ENCODE data around the gene ASB13. TPM values are rescaled to one million over a fixed set of nuclear protein-coding genes. Genes with fewer than 3 reads are reported as not detected.

Gene ASB13
- total RNA-seq, 1 donor from 2014 or later, result 23.0 TPM

DNA sequence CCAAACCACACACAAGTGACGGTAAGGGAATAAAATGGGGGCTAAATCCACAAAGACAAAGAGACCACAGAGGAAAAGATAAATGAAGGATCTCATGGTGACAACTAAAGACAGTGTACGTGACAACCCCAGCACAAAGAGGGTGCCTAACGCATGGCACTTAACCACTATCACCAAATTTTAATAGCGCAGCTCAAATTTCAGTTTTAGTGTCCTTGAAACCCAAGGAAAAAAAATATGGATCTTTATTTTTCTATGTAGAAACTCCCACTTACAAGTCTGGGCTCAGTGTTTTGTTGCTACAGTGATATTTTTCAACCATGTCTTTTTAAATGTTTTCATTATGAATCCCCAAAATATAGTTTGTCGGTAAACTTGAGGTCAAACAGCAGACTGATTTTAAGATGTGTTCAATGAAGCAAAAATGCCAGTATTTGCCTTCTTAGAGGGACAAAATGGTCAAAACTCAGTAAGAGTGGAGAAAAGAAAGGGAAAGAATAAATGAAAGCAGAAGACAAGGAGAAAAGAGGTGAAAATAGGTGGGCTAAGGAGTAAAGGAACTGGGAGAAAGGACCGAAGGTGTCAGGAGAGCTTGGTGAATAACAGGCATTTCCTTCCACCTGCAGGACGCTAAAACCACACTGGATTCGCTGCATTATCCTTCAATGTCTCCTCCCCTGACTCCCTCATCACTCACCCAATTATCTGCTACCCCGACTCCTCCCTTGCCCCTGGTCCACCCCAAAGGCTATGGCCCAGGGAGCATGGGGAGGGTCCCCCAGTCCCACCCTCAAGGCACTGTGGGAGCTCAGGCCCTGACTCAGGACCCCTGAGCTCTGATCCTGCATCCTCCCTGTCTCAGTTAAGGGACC is 3.5 kb downstream of the ASB13 start:
- ATAC-seq (no peak), DNase-seq (no peak)
- Histone ChIP-seq H3K9me3 (no peaks in the 10 kb centered on the region), H3K4me1 (peaks cover 34% of the 10 kb centered on the region), H3K27me3 (no peaks in the 10 kb centered on the region), H3K27ac (no peak overlapping the region), H3K36me3 (no peaks in the 10 kb centered on the region), H3K4me3 (no peak overlapping the region)
- TF ChIP-seq, protein P1, sequence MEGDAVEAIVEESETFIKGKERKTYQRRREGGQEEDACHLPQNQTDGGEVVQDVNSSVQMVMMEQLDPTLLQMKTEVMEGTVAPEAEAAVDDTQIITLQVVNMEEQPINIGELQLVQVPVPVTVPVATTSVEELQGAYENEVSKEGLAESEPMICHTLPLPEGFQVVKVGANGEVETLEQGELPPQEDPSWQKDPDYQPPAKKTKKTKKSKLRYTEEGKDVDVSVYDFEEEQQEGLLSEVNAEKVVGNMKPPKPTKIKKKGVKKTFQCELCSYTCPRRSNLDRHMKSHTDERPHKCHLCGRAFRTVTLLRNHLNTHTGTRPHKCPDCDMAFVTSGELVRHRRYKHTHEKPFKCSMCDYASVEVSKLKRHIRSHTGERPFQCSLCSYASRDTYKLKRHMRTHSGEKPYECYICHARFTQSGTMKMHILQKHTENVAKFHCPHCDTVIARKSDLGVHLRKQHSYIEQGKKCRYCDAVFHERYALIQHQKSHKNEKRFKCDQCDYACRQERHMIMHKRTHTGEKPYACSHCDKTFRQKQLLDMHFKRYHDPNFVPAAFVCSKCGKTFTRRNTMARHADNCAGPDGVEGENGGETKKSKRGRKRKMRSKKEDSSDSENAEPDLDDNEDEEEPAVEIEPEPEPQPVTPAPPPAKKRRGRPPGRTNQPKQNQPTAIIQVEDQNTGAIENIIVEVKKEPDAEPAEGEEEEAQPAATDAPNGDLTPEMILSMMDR (IDR thresholded peaks at IDR 0.05), result no peak
- intact Hi-C loops (cut with DNase I), result no loop called here

DNA sequence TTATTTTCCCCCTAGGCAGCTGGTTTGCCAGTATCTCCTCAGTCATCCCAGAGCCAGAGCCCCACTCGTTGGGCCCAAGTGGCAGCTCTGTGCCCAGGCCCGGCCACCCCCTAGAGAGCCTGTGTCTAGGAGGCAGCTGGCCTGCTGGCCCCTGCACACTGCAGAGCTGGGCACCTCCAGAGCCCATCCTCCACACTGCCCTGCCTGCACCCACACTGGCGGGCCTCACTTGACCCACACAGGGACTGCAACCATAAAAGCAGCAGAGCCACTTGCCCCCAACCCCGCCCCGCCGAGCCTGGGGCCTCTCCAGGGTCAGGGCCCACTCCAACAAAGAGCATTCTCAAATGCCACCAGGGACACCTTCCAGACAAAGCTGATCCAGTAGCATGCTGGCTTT is 5.4 kb downstream of the ASB13 start:
- DNase-seq (no peak), ATAC-seq (no peak)
- Histone ChIP-seq H3K4me1 (peaks cover 29% of the 10 kb centered on the region), H3K9me3 (no peaks in the 10 kb centered on the region), H3K27ac (no peak overlapping the region), H3K4me3 (no peak overlapping the region), H3K27me3 (no peaks in the 10 kb centered on the region), H3K36me3 (no peaks in the 10 kb centered on the region)
- TF ChIP-seq, protein P1 (IDR thresholded peaks at IDR 0.05), result no peak
- intact Hi-C loops (cut with DNase I), result no loop called here

DNA sequence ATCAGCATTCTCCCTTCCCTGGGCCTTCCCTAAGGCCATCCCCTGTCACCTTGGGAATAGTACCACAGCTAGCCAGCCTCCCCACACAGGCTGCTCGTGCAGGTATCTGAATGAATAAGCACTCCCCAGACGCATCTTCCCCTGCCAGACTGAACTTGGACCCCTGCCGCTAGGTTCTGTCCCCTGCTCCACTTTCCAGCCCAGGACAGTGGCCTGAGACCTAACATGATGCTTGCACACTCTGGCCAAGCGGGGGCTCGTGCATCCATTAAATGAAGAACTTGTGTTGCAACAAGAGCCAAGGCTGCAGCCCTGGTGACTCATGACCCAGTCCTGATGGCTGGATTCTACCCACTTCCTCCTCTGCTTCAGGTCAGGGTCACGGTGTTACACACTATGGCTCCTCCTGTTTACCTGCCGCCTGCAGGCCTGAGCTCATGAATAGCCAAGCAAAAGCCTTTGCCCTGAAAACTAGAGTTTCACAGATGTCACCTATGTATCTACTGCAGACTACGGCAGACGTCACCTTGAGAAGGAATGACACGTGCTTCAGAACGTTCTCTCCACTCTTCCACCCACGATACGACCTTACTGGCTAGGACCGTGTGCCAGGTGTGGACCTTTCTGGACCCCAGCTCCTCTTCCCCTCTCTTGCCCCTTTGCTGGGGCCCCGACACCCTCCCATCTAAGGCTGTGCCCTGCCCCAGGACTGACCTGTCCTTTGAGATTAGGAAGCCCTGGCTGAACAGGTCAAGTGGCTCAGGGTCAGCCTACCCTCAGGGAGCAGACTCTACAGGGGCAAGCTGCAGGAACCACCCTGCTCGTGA is 6.5 kb downstream of the ASB13 start:
- no peaks in the 10 kb centered on the region for H3K36me3 ChIP-seq
- TF ChIP-seq, protein P1 (IDR thresholded peaks at IDR 0.05), result no peak
- no peak overlapping the region for H3K27ac ChIP-seq
- H3K27me3 ChIP-seq, result no peaks in the 10 kb centered on the region
- no peaks in the 10 kb centered on the region for H3K9me3 ChIP-seq
- DNase-seq (peak; percentile 76), ATAC-seq (peak; percentile 91)
- intact Hi-C loops (cut with DNase I), result no loop called here
- peaks cover 23% of the 10 kb centered on the region for H3K4me1 ChIP-seq
- no peak overlapping the region for H3K4me3 ChIP-seq

DNA sequence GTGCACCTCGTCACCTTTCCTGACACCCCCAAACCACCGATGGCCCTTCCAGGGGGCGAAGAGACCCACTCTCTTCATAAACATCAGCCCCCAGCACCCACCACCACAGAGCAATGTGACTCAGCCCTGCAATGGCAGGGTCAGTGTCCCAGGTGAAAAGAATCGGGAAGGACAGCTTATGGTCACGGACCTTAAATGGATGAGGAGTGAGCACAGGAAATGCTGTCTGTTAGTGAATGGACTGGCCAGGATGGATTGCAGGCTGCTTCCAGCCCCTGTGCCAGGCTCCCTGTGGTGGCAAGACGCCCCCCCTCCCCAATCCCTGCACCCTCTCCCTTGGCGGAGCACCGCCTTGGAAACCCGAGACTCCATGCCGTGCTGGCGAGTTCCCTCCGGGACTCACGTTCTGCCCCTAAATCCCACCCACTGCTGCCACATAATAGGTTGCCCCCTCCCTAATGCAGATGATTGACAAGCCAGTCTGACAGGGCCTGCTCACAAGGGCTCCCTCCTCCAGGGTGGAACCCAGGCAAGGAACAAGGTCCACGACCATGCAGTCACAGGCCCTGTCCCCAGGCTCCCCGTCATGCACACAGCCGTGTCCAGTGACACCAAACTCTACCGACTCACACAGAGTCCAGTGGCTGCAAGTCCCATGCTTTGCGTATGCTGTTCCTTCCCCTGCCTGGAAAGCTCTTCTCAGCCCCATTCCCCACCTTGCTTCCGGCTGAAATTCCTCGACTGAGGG is 7.3 kb downstream of the ASB13 start:
- H3K4me3 ChIP-seq, result no peak overlapping the region
- no peak overlapping the region for H3K27ac ChIP-seq
- no peaks in the 10 kb centered on the region for H3K27me3 ChIP-seq
- intact Hi-C loops (cut with DNase I), result no loop called here
- H3K4me1 ChIP-seq, result peaks cover 20% of the 10 kb centered on the region
- TF ChIP-seq, protein P1 (IDR thresholded peaks at IDR 0.05), result no peak
- DNase-seq (no peak), ATAC-seq (peak; percentile 27)
- H3K9me3 ChIP-seq, result no peaks in the 10 kb centered on the region
- H3K36me3 ChIP-seq, result no peaks in the 10 kb centered on the region

DNA sequence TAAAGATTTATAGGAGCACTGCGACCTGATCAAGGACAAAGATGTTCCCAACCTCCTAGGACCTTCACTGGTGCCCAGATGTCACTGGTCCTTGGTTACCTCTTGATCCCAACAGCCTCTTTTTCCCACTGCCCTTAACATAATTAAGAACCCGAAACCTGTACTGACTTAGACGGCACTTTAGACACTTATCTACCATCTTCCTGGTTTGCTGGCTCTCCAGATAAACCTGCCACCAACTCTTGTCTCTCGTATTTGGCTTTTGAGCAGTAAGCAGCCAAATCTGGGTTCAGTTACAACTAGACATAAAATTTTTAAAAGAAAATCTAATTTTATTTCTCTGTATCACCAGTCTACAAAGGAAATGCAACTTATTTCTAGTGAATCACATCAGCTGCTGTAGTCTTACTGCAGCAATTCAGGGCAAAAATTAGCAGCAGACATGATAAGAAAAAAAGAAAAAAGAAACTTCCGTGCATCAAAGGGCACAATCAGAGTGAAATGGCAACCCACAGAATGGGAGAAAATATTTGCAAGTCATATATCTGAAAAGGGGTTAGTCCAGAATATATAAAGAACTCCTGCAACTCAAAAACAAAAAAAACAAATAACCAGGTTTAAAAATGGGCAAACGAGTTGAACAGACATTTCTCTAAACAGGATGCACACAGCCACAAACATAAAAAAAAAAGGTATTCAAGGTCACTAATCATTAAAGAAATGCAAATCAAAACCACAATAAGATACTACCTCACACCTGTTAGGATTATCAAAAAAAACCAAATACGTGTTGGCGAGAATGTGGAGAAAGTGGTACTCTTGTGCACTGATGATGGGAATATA is 9.4 kb downstream of the ASB13 start:
- TF ChIP-seq, protein P1 (IDR thresholded peaks at IDR 0.05), result no peak
- DNase-seq (no peak), ATAC-seq (no peak)
- peaks cover 20% of the 10 kb centered on the region for H3K4me1 ChIP-seq
- no peaks in the 10 kb centered on the region for H3K9me3 ChIP-seq
- no peak overlapping the region for H3K4me3 ChIP-seq
- no peaks in the 10 kb centered on the region for H3K27me3 ChIP-seq
- no peaks in the 10 kb centered on the region for H3K36me3 ChIP-seq
- H3K27ac ChIP-seq, result no peak overlapping the region
- intact Hi-C loops (cut with DNase I), result no loop called here
